Right lobe of liver (tissue), 6 donors: ENCODE results near the gene IL17D. TPM values are rescaled to one million over a fixed set of nuclear protein-coding genes. Genes with fewer than 3 reads are reported as not detected.

Experiments used
- ATAC-seq, 4 donors: fragments of 200-7000 bp; cut with Tn5 transposase; one replicate each; pipeline ENCODE4 v1.9.1; 2020; ENCODE audit warnings: mild to moderate bottlenecking in 4 of 4, moderate library complexity in 4 of 4
- DNase-seq, 3 donors: peaks; one replicate each; pipeline ENCODE4 v3.0.0-alpha.2; 2020
- H3K27ac ChIP-seq, 3 donors: fragments of 200-600 bp; one replicate each; pipeline ENCODE4 v1.8.0; 2022
- H3K27me3 ChIP-seq, 2 donors: fragments of 200-600 bp; one replicate each; pipeline ENCODE4 v1.8.0; 2022
- H3K36me3 ChIP-seq, 4 donors: fragments of 200-600 bp; sonication (generic) in 1 of 4; one replicate each; pipeline versions ENCODE4 v1.5.1 to v1.8.0; 2017 to 2022; ENCODE audit warnings: control low read depth in 1 of 4
- H3K4me1 ChIP-seq, 4 donors: fragments of 200-600 bp; sonication (generic) in 1 of 4; one replicate each; pipeline versions ENCODE4 v1.5.1 to v1.8.0; 2017 to 2022; ENCODE audit warnings: control low read depth in 1 of 4
- H3K4me3 ChIP-seq, 3 donors: fragments of 200-600 bp; one replicate each; pipeline ENCODE4 v1.8.0; 2022
- H3K9me3 ChIP-seq, 4 donors: fragments of 200-600 bp; sonication (generic) in 1 of 4; one replicate each; pipeline versions ENCODE4 v1.5.1 to v1.8.0; 2017 to 2022; ENCODE audit warnings: control low read depth in 1 of 4
- CTCF ChIP-seq, 4 donors: fragments of 200-600 bp in 3 of 4; fragments of 450-650 bp in 1 of 4; IDR thresholded peaks; one replicate each; pipeline versions ENCODE4 v1.5.1 to v1.8.0; 2016 to 2022; ENCODE audit warnings: antibody characterized with exemption in 4 of 4, mild to moderate bottlenecking in 2 of 4
- POLR2A ChIP-seq: fragments of 450-650 bp; IDR thresholded peaks from one replicate; pipeline ENCODE4 v1.6.1; 2017; ENCODE audit warnings: antibody characterized with exemption, mild to moderate bottlenecking
- WGBS: methylation state at CpG from one replicate; pipeline ENCODE4 v1.1.6; 2018; ENCODE audit warnings: low coverage, low lambda C conversion rate; ENCODE audit not compliant: insufficient coverage; ENCODE audit errors: missing lambda C conversion rate; 5-methylcytosine and 5-hydroxymethylcytosine counted together
- intact Hi-C, 2 donors: fragments of 100-400 bp; cut with DNase I; formaldehyde crosslinking; loops; one replicate each; pipeline versions ENCODE4 v1.11.2 to v1.14.1; 2022
- total RNA-seq, 6 experiments: library from RNA; depleted of rRNA in 2 of 6; stranded (reverse); fragments of >200 nt in 2 of 6; fragmentation: NEBNext Ultra II Directional in 3 of 6; extraction: Animal tissue kit (Norgen Biotek cat#: 25700) in 3 of 6; gene quantifications; one replicate each; pipeline versions ENCODE4 v1.1.0 to v1.2.4, GENCODE V29; 2016 to 2023
- donor health status: DM: no; HTN: yes; CAD: no.
- donor health status: DM: no; HTN: no; CAD: no.
- donor health status: DM: no; HTN: no; CAD: no.
- donor health status: DM: no; HTN: yes; CAD: no.
- donor health status: DM: no; HTN: yes; CAD: no.

Gene IL17D
- total RNA-seq, 6 experiments from 2014 or later: 0.19 to 0.64 (median 0.42) TPM; not detected in 3

GRCh38 chr13:20699715-20700114 lies 3.8 kb upstream of the IL17D start:
- Histone ChIP-seq H3K36me3 (no peaks in the 10 kb centered on the region), H3K9me3 (no peaks in the 10 kb centered on the region), H3K27ac (no peak overlapping the region), H3K27me3 (peaks cover 0 to 6% of the 10 kb centered on the region in 2 donors), H3K4me1 (no peaks in the 10 kb centered on the region), H3K4me3 (no peak overlapping the region)
- TF ChIP-seq CTCF (IDR thresholded peaks at IDR 0.05): no peak
- TF ChIP-seq POLR2A: no peak
- DNase-seq: no peak
- no peak for ATAC-seq
- whole genome bisulfite sequencing: 80% methylated on average over 8 of the region's 9 CpGs
- intact Hi-C loops: loop anchor here in 1 of 2 donors (10.0 kb wide), 1 partner anchor 205 kb away; no protein-coding TSS in a partner anchor

GRCh38 chr13:20700288-20700687 lies 3.2 kb upstream of the IL17D start:
- ATAC-seq (no peak), DNase-seq (no peak)
- Histone ChIP-seq H3K4me3 (no peak overlapping the region), H3K27me3 (peaks cover 0 to 6% of the 10 kb centered on the region in 2 donors), H3K4me1 (no peaks in the 10 kb centered on the region), H3K9me3 (no peaks in the 10 kb centered on the region), H3K27ac (no peak overlapping the region), H3K36me3 (no peaks in the 10 kb centered on the region)
- intact Hi-C loops: loop anchor here in 1 of 2 donors (10.0 kb wide), 1 partner anchor 205 kb away; no protein-coding TSS in a partner anchor
- TF ChIP-seq POLR2A (no peak), CTCF (IDR thresholded peaks at IDR 0.05) (no peak)
- WGBS: 86% methylated on average over 6 of the region's 6 CpGs

- no peak overlapping the region for H3K4me3 ChIP-seq
- peaks cover 0 to 6% of the 10 kb centered on the region in 2 donors for H3K27me3 ChIP-seq
- intact Hi-C loops: loop anchor here in 1 of 2 donors (10.0 kb wide), 1 partner anchor 207 kb away; no protein-coding TSS in a partner anchor
- H3K4me1 ChIP-seq: no peaks in the 10 kb centered on the region
- DNase-seq: no peak
- H3K27ac ChIP-seq: no peak overlapping the region
- H3K9me3 ChIP-seq: no peaks in the 10 kb centered on the region
- ATAC-seq: no peak
- TF ChIP-seq POLR2A (no peak), CTCF (IDR thresholded peaks at IDR 0.05) (no peak)
- 86% methylated on average over 2 of the region's 3 CpGs for WGBS
- no peaks in the 10 kb centered on the region for H3K36me3 ChIP-seq
These were observed 2.0 kb upstream of the IL17D start for GRCh38 chr13:20701461-20701860.

GRCh38 chr13:20702530-20702914 lies 977 bp upstream of the IL17D start:
- intact Hi-C loops: loop anchor here in 1 of 2 donors (10.0 kb wide), 1 partner anchor 208 kb away; no protein-coding TSS in a partner anchor
- no peaks in the 10 kb centered on the region for H3K4me1 ChIP-seq
- H3K4me3 ChIP-seq: peak overlapping the region in 1 of 3 donors; percentile 60
- WGBS: 33% methylated on average over 9 of the region's 9 CpGs
- H3K9me3 ChIP-seq: no peaks in the 10 kb centered on the region
- DNase-seq: no peak
- peaks cover 0 to 6% of the 10 kb centered on the region in 2 donors for H3K27me3 ChIP-seq
- H3K27ac ChIP-seq: no peak overlapping the region
- ATAC-seq: no peak
- no peaks in the 10 kb centered on the region for H3K36me3 ChIP-seq
- TF ChIP-seq CTCF (IDR thresholded peaks at IDR 0.05) (no peak), POLR2A (no peak)
